ENCODE measurements around the gene TEX13A. TPM values are rescaled to one million over a fixed set of nuclear protein-coding genes. Genes with fewer than 3 reads are reported as not detected.
"Not testable (repeated sequence)": the region's sequence is repeated elsewhere in the genome, so short reads cannot be mapped to it uniquely, and the experiment has no call there.

Gene TEX13A
- total RNA-seq, result not detected

GRCh38 chrX:105220636-105221035, at the start of gene TEX13A:
TEX13A (minus strand) TSS chrX:105220694; CDS start chrX:105220397, 297 bp downstream.
- no peak for DNase-seq
- no peaks in the 10 kb centered on the region for H3K36me3 Mint-ChIP-seq (ENCODE audit: insufficient read depth)
- H3K9me3 Mint-ChIP-seq, result no peaks in the 10 kb centered on the region
- H3K4me3 Mint-ChIP-seq, result no peak within 1 kb of the TSS
- no peak for ATAC-seq
- no peaks in the 10 kb centered on the region for H3K4me1 Mint-ChIP-seq (ENCODE audit: low read depth)
- no peaks in the 10 kb centered on the region for H3K27me3 Mint-ChIP-seq (ENCODE audit: low read depth)

DNA sequence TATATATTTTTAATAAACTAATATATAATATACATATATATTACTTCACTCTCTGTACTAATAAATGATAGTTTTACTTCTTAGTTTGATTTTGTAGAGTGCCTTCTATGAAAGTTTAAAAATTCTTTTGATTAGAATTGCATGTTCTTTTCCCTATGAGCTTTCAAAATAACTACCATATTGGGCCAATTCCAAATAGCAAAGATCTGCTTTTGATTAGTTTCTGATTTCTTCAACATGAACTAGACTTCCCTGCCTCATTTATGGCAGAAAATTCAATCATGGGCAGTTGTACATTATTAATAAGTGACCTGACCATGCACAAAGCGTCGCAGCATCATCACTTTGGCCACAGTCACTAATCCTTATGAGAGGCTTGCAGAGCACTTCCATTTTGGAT, 48.9 kb upstream of the TEX13A start:
- Mint-ChIP-seq H3K4me1 (ENCODE audit: low read depth) (no peaks in the 10 kb centered on the region), H3K4me3 (no peak overlapping the region), H3K27me3 (ENCODE audit: low read depth) (no peaks in the 10 kb centered on the region), H3K9me3 (no peaks in the 10 kb centered on the region), H3K36me3 (ENCODE audit: insufficient read depth) (no peaks in the 10 kb centered on the region)
- DNase-seq (no peak), ATAC-seq (no peak)

DNA sequence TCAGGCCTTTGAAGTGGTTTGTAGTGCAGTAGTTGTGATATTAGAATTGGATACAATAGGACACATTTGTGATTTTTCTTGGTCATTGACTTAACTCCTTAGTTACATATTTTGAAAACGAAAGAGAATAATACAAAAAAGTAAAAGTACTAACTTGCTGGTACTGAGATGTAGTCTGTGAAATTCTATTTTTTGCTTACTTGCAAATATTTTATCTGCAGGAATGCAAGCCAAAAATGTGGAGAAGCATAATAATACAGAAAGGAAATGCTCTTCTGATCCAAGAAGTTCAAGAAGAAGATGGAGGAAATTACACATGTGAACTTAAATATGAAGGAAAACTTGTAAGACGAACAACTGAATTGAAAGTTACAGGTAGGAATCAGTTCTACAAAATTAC, 46.7 kb upstream of the TEX13A start:
- Mint-ChIP-seq H3K27me3 (ENCODE audit: low read depth) (no peaks in the 10 kb centered on the region), H3K36me3 (ENCODE audit: insufficient read depth) (no peaks in the 10 kb centered on the region), H3K9me3 (no peaks in the 10 kb centered on the region), H3K4me1 (ENCODE audit: low read depth) (no peaks in the 10 kb centered on the region), H3K4me3 (no peak overlapping the region)
- DNase-seq (no peak), ATAC-seq (no peak)

GRCh38 chrX:105266456-105266855, 46.0 kb upstream of the TEX13A start:
- Mint-ChIP-seq H3K4me1 (ENCODE audit: low read depth) (no peaks in the 10 kb centered on the region), H3K4me3 (no peak overlapping the region), H3K27me3 (ENCODE audit: low read depth) (no peaks in the 10 kb centered on the region), H3K36me3 (ENCODE audit: insufficient read depth) (no peaks in the 10 kb centered on the region), H3K9me3 (no peaks in the 10 kb centered on the region)
- DNase-seq, result no peak
- no peak for ATAC-seq

- no peak for ATAC-seq
- H3K27me3 Mint-ChIP-seq (ENCODE audit: low read depth), result no peaks in the 10 kb centered on the region
- no peaks in the 10 kb centered on the region for H3K9me3 Mint-ChIP-seq
- no peak for DNase-seq
- H3K36me3 Mint-ChIP-seq (ENCODE audit: insufficient read depth), result no peaks in the 10 kb centered on the region
- H3K4me3 Mint-ChIP-seq, result no peak overlapping the region
- H3K4me1 Mint-ChIP-seq (ENCODE audit: low read depth), result no peaks in the 10 kb centered on the region
These were observed 44.6 kb upstream of the TEX13A start for GRCh38 chrX:105265093-105265492.

- H3K9me3 Mint-ChIP-seq, result no peaks in the 10 kb centered on the region
- H3K36me3 Mint-ChIP-seq (ENCODE audit: insufficient read depth), result no peaks in the 10 kb centered on the region
- no peak for ATAC-seq
- H3K4me3 Mint-ChIP-seq, result no peak overlapping the region
- H3K27me3 Mint-ChIP-seq (ENCODE audit: low read depth), result no peaks in the 10 kb centered on the region
- DNase-seq, result no peak
- H3K4me1 Mint-ChIP-seq (ENCODE audit: low read depth), result no peaks in the 10 kb centered on the region
These were observed 43.3 kb upstream of the TEX13A start for GRCh38 chrX:105263801-105264200.

- no peak overlapping the region for H3K4me3 Mint-ChIP-seq
- H3K4me1 Mint-ChIP-seq (ENCODE audit: low read depth), result no peaks in the 10 kb centered on the region
- DNase-seq (no peak), ATAC-seq (no peak)
- H3K27me3 Mint-ChIP-seq (ENCODE audit: low read depth), result no peaks in the 10 kb centered on the region
- H3K36me3 Mint-ChIP-seq (ENCODE audit: insufficient read depth), result no peaks in the 10 kb centered on the region
- H3K9me3 Mint-ChIP-seq, result no peaks in the 10 kb centered on the region
These were observed 42.7 kb upstream of the TEX13A start for GRCh38 chrX:105263171-105263570.

GRCh38 chrX:105260291-105261043, 40.0 kb upstream of the TEX13A start:
- no peaks in the 10 kb centered on the region for H3K27me3 Mint-ChIP-seq (ENCODE audit: low read depth)
- peaks cover 7% of the 10 kb centered on the region for H3K9me3 Mint-ChIP-seq
- H3K4me3 Mint-ChIP-seq, result no peak overlapping the region
- no peaks in the 10 kb centered on the region for H3K4me1 Mint-ChIP-seq (ENCODE audit: low read depth)
- no peaks in the 10 kb centered on the region for H3K36me3 Mint-ChIP-seq (ENCODE audit: insufficient read depth)
- DNase-seq, result no peak
- ATAC-seq, result no peak

DNA sequence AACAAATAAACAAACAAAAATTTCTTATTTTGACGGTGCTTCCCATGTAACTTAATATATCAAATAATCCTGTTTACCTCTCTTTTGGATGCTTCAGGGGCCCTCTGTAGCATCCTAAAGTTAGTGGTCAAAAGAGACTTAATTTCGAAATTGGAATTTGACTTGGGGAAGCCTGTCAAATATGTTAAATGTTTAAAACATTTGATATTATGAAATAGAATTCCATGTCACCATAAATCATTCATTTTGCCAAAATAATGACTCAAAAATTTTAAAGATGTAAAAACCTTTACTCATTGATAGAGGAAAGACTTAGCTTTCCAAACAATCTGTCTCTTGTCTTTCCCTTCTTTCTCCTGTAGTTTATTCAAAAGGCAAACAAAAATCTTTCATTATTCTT, 20.6 kb upstream of the TEX13A start:
- Mint-ChIP-seq H3K36me3 (ENCODE audit: insufficient read depth) (no peaks in the 10 kb centered on the region), H3K27me3 (ENCODE audit: low read depth) (no peaks in the 10 kb centered on the region), H3K9me3 (no peaks in the 10 kb centered on the region), H3K4me3 (no peak overlapping the region), H3K4me1 (ENCODE audit: low read depth) (no peaks in the 10 kb centered on the region)
- DNase-seq (no peak), ATAC-seq (no peak)

GRCh38 chrX:105237407-105237806, 16.9 kb upstream of the TEX13A start:
- DNase-seq; H3K9me3 Mint-ChIP-seq; ATAC-seq; H3K27me3 Mint-ChIP-seq (ENCODE audit: low read depth); H3K36me3 Mint-ChIP-seq (ENCODE audit: insufficient read depth); H3K4me3 Mint-ChIP-seq; H3K4me1 Mint-ChIP-seq (ENCODE audit: low read depth): not testable (repeated sequence)

DNA sequence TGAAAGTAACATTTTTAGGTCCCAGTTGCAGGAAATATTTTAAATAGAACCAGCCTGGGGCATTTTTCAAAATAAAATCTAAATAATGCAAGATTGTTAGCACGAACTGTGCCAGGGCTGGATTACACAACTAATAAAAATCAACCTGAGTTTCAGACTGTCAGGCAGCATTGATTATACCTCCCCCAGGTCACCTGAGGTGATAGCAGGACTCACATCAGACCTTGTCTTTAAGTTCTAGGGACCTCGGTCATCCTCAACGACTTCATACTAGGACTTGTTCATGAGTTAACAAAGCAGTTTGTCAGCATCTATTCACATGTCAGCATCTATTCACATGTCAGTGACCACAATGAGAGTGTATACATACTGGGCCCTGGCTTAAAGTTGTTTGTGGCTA, 8.7 kb upstream of the TEX13A start:
- Mint-ChIP-seq H3K9me3 (no peaks in the 10 kb centered on the region), H3K27me3 (ENCODE audit: low read depth) (no peaks in the 10 kb centered on the region), H3K36me3 (ENCODE audit: insufficient read depth) (no peaks in the 10 kb centered on the region), H3K4me1 (ENCODE audit: low read depth) (no peaks in the 10 kb centered on the region), H3K4me3 (no peak overlapping the region)
- DNase-seq (no peak), ATAC-seq (no peak)

DNA sequence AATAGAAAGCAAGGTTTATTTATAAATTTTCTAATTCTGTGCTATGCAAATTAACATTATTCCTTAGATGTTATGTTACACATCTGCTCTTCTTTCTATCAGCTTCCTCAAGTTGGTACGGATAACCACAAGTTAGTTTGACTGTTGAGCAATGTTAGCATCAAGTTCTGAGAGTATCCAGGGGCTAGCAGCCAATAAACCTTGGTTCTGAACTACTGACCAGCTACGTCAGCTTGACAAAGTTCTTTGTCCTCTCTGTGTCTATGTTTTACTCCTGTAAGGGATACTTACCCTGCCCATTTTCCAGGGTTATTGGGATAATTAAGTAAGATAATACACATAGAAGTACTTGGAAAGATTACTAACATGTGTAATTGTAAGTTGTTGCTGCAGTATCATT, 8.1 kb upstream of the TEX13A start:
- DNase-seq, result no peak
- no peaks in the 10 kb centered on the region for H3K9me3 Mint-ChIP-seq
- H3K27me3 Mint-ChIP-seq (ENCODE audit: low read depth), result no peaks in the 10 kb centered on the region
- no peaks in the 10 kb centered on the region for H3K4me1 Mint-ChIP-seq (ENCODE audit: low read depth)
- no peaks in the 10 kb centered on the region for H3K36me3 Mint-ChIP-seq (ENCODE audit: insufficient read depth)
- H3K4me3 Mint-ChIP-seq, result no peak overlapping the region
- no peak for ATAC-seq

GRCh38 chrX:105226499-105226898, 6.0 kb upstream of the TEX13A start:
- no peak for DNase-seq
- Mint-ChIP-seq H3K4me3 (no peak overlapping the region), H3K4me1 (ENCODE audit: low read depth) (no peaks in the 10 kb centered on the region), H3K9me3 (no peaks in the 10 kb centered on the region), H3K27me3 (ENCODE audit: low read depth) (no peaks in the 10 kb centered on the region), H3K36me3 (ENCODE audit: insufficient read depth) (no peaks in the 10 kb centered on the region)
- no peak for ATAC-seq

GRCh38 chrX:105221374-105221773, 880 bp upstream of the TEX13A start:
- no peaks in the 10 kb centered on the region for H3K27me3 Mint-ChIP-seq (ENCODE audit: low read depth)
- no peaks in the 10 kb centered on the region for H3K36me3 Mint-ChIP-seq (ENCODE audit: insufficient read depth)
- no peaks in the 10 kb centered on the region for H3K4me1 Mint-ChIP-seq (ENCODE audit: low read depth)
- H3K4me3 Mint-ChIP-seq, result no peak overlapping the region
- DNase-seq, result no peak
- H3K9me3 Mint-ChIP-seq, result no peaks in the 10 kb centered on the region
- ATAC-seq, result no peak

DNA sequence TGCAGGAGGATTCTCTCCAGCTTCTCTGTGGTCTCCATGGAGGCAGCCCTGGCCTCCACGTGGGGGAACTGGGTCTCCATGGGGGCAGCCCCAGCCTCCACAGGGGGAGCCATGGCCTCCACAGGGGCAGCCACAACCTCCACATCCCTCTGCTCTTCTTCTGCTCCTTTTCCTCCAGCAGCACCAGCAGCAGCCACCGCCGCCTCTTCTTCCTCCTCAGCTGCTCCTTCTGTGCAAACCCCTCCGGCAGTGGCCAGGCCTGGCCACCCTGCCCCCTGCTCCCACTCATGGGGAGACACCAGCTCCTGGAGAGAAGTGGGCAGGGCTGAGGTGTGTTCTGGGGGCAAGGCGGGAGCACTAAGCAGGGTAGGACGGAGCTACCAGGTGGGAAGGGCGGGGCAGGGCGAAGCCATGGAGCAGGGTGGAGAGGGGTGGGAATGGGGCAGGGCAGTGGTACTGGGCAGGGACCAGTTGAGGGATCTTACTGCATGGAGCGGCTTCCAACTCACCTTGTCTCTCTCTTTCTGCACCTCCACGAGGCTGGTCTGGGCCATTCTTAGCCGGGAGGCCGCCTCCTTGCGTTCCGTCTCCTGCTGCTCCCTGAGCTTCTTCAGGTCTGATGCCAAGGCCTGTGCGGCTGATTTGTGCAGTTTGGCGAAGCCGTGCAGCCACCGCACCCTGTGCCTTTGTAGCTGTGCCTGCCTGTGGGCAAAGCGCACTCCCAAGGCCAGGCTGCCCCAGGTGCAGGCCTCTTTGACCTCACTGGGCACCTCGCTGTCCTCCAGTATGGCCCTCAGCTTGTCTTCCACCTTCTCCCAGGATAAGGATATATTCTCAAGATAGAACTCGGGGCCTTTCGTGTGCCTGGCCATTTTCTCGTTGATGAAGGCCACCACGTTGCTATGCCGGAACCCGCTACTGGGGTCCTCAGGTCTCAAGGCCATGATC, 766 bp downstream of the TEX13A start:
- no peaks in the 10 kb centered on the region for H3K4me1 Mint-ChIP-seq (ENCODE audit: low read depth)

More for the DNA sequence above, 766 bp downstream of the TEX13A start:
- Mint-ChIP-seq H3K36me3 (ENCODE audit: insufficient read depth) (no peaks in the 10 kb centered on the region), H3K27me3 (ENCODE audit: low read depth) (no peaks in the 10 kb centered on the region), H3K9me3 (peaks cover 4% of the 10 kb centered on the region), H3K4me3 (no peak overlapping the region)
- ATAC-seq, result no peak
- no peak for DNase-seq
